ENCODE data around the gene DUSP9.

Gene DUSP9

DNA sequence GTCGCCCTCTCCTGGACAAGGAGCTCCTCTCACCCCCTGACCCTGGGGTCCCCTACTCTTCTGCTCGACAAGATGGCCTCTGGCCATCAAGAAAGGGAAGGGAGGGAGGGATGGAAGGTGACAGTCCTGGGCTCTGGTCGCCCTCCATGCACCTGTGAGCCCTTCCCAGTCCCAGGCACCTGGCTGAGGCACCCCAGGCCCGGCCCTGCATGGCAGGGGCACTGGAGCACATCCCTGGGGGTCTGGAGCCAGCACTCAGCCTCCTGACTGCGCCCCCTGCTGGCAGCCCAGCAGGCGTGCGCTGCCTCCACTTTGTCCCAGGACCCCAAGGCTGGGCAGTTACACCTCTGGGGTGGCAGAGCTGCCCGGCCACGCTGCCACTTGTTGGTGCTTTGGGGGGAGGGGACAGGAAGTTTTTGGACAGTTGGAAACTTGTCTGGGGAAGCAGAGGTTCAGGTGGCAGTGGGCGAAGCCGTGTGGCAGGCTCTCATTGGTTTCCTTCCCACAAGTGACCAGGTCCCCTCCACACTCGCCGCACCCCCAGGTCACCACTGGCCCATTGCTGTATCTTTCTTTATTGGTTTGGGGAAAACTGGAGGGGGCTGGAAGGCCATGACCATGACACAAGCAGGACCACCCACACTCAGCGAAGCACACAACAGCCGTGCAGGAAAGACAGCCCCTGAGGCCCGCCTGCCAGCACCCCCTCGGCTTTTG is 22.3 kb downstream of the DUSP9 start:
- no peaks in the 10 kb centered on the region for H3K9me3 ChIP-seq (ENCODE audit: insufficient read depth, low read length)
- no peak overlapping the region for H3K4me3 ChIP-seq (ENCODE audit: insufficient read length, low read depth)
- no peak for TF ChIP-seq SUZ12 (IDR thresholded peaks at IDR 0.05; ENCODE audit: extremely low read depth, insufficient read depth, insufficient read length)
- TF ChIP-seq YY1 (IDR thresholded peaks at IDR 0.05; ENCODE audit: insufficient read depth, insufficient read length) = no peak
- TF ChIP-seq ZNF274 (IDR thresholded peaks at IDR 0.05; ENCODE audit: low read depth, low read length) = no peak
- DNase-seq (ENCODE audit: low read depth, low spot score) = no peak
- no peaks in the 10 kb centered on the region for H3K36me3 ChIP-seq (ENCODE audit: insufficient read depth, insufficient read length, low read length)
- peaks cover 3% of the 10 kb centered on the region for H3K27me3 ChIP-seq (ENCODE audit: insufficient read depth, insufficient read length)
- H3K9ac ChIP-seq (ENCODE audit: insufficient read length, low read depth) = no peak overlapping the region
- peaks cover 2% of the 10 kb centered on the region for H3K4me1 ChIP-seq (ENCODE audit: insufficient read depth, insufficient read length)

GRCh38 chrX:153669901-153670731 is 23.1 kb downstream of the DUSP9 start:
- no peak for DNase-seq (ENCODE audit: low read depth, low spot score)
- TF ChIP-seq ZNF274 (IDR thresholded peaks at IDR 0.05; ENCODE audit: low read depth, low read length) (no peak), YY1 (IDR thresholded peaks at IDR 0.05; ENCODE audit: insufficient read depth, insufficient read length) (no peak), SUZ12 (IDR thresholded peaks at IDR 0.05; ENCODE audit: extremely low read depth, insufficient read depth, insufficient read length) (no peak)
- Histone ChIP-seq H3K4me3 (ENCODE audit: insufficient read length, low read depth) (no peak overlapping the region), H3K27me3 (ENCODE audit: insufficient read depth, insufficient read length) (peaks cover 3% of the 10 kb centered on the region), H3K36me3 (ENCODE audit: insufficient read depth, insufficient read length, low read length) (no peaks in the 10 kb centered on the region), H3K9ac (ENCODE audit: insufficient read length, low read depth) (no peak overlapping the region), H3K4me1 (ENCODE audit: insufficient read depth, insufficient read length) (peaks cover 2% of the 10 kb centered on the region), H3K9me3 (ENCODE audit: insufficient read depth, low read length) (no peaks in the 10 kb centered on the region)

- no peak for TF ChIP-seq ZNF274 (IDR thresholded peaks at IDR 0.05; ENCODE audit: low read depth, low read length)
- no peak for TF ChIP-seq YY1 (IDR thresholded peaks at IDR 0.05; ENCODE audit: insufficient read depth, insufficient read length)
- TF ChIP-seq SUZ12 (IDR thresholded peaks at IDR 0.05; ENCODE audit: extremely low read depth, insufficient read depth, insufficient read length) = no peak
Observed at GRCh38 chrX:153670748-153671588, 24.0 kb downstream of the DUSP9 start.

GRCh38 chrX:153671589-153672530 is 24.9 kb downstream of the DUSP9 start:
- Histone ChIP-seq H3K4me1 (ENCODE audit: insufficient read depth, insufficient read length) (peaks cover 2% of the 10 kb centered on the region), H3K27me3 (ENCODE audit: insufficient read depth, insufficient read length) (peaks cover 3% of the 10 kb centered on the region), H3K4me3 (ENCODE audit: insufficient read length, low read depth) (no peak overlapping the region), H3K36me3 (ENCODE audit: insufficient read depth, insufficient read length, low read length) (no peaks in the 10 kb centered on the region), H3K9me3 (ENCODE audit: insufficient read depth, low read length) (no peaks in the 10 kb centered on the region), H3K9ac (ENCODE audit: insufficient read length, low read depth) (no peak overlapping the region)
- DNase-seq (ENCODE audit: low read depth, low spot score) = no peak
- TF ChIP-seq SUZ12 (IDR thresholded peaks at IDR 0.05; ENCODE audit: extremely low read depth, insufficient read depth, insufficient read length) = no peak
- no peak for TF ChIP-seq YY1 (IDR thresholded peaks at IDR 0.05; ENCODE audit: insufficient read depth, insufficient read length)
- no peak for TF ChIP-seq ZNF274 (IDR thresholded peaks at IDR 0.05; ENCODE audit: low read depth, low read length)

More at GRCh38 chrX:153670748-153671588, 24.0 kb downstream of the DUSP9 start:
- Histone ChIP-seq H3K4me1 (ENCODE audit: insufficient read depth, insufficient read length) (peaks cover 2% of the 10 kb centered on the region), H3K36me3 (ENCODE audit: insufficient read depth, insufficient read length, low read length) (no peaks in the 10 kb centered on the region), H3K27me3 (ENCODE audit: insufficient read depth, insufficient read length) (peaks cover 3% of the 10 kb centered on the region), H3K9me3 (ENCODE audit: insufficient read depth, low read length) (no peaks in the 10 kb centered on the region), H3K9ac (ENCODE audit: insufficient read length, low read depth) (no peak overlapping the region), H3K4me3 (ENCODE audit: insufficient read length, low read depth) (no peak overlapping the region)
- no peak for DNase-seq (ENCODE audit: low read depth, low spot score)

GRCh38 chrX:153672531-153673427 is 25.8 kb downstream of the DUSP9 start:
- no peak for DNase-seq (ENCODE audit: low read depth, low spot score)
- Histone ChIP-seq H3K4me1 (ENCODE audit: insufficient read depth, insufficient read length) (peaks cover 2% of the 10 kb centered on the region), H3K36me3 (ENCODE audit: insufficient read depth, insufficient read length, low read length) (no peaks in the 10 kb centered on the region), H3K4me3 (ENCODE audit: insufficient read length, low read depth) (no peak overlapping the region), H3K9me3 (ENCODE audit: insufficient read depth, low read length) (no peaks in the 10 kb centered on the region), H3K27me3 (ENCODE audit: insufficient read depth, insufficient read length) (peaks cover 3% of the 10 kb centered on the region), H3K9ac (ENCODE audit: insufficient read length, low read depth) (no peak overlapping the region)
- no peak for TF ChIP-seq SUZ12 (IDR thresholded peaks at IDR 0.05; ENCODE audit: extremely low read depth, insufficient read depth, insufficient read length)
- no peak for TF ChIP-seq YY1 (IDR thresholded peaks at IDR 0.05; ENCODE audit: insufficient read depth, insufficient read length)
- TF ChIP-seq ZNF274 (IDR thresholded peaks at IDR 0.05; ENCODE audit: low read depth, low read length) = no peak

Measured in NT2/D1 (cell line).